ENCODE data around the gene ASIC4.

Gene ASIC4

GRCh38 chr2:219552382-219553167 lies 38.3 kb downstream of the ASIC4 start:
- H3K4me3 ChIP-seq (replicated peaks; ENCODE audit: low read depth, low read length) = peak overlapping the region; percentile 62

DNA sequence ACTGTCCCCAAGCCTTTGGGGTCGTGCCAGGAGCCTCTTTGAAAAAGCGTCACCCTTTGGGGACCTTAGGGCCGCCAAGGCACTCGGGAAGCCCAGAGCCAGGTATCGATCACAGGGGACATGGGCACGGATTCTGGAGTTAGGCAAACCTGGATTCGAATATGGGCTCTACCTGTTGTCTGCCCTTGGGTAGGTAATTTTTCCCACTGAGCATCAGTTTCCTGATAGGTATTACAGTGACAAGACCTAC lies 38.8 kb downstream of the ASIC4 start:
- peak overlapping the region; percentile 62 for H3K4me3 ChIP-seq (replicated peaks; ENCODE audit: low read depth, low read length)
- no peak for DNase-seq (ENCODE audit: low read depth)
- TF ChIP-seq CTCF (IDR thresholded peaks at IDR 0.05; ENCODE audit: low read length, missing control alignments) = no peak

More at GRCh38 chr2:219552382-219553167, 38.3 kb downstream of the ASIC4 start:
- TF ChIP-seq CTCF (IDR thresholded peaks at IDR 0.05; ENCODE audit: low read length, missing control alignments) = no peak
- peak; percentile 74 for DNase-seq (ENCODE audit: low read depth)

- TF ChIP-seq CTCF (IDR thresholded peaks at IDR 0.05; ENCODE audit: low read length, missing control alignments) = no peak
- no peak overlapping the region for H3K4me3 ChIP-seq (replicated peaks; ENCODE audit: low read depth, low read length)
- no peak for DNase-seq (ENCODE audit: low read depth)
These were observed 39.2 kb downstream of the ASIC4 start for GRCh38 chr2:219553463-219553963.

DNA sequence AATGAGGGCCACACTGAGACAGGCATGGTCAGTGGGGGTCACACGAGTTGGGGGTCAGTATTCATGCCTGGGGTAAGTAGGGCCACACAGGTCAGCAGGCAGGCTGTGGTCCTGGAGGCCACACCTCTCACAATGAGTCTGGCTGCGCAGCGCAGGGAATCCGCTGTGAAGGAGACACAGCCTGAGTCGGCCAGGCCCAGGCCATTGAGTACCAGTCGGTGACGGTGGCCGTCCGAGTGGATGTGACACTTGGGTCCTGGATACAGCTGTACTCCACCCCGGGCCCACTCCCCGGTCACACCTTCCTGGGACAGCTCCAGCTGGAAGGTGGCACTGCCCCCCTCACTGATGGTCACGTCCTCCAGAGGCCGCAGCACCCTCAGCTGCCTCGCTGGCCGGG lies 40.1 kb downstream of the ASIC4 start:
- no peak for TF ChIP-seq CTCF (IDR thresholded peaks at IDR 0.05; ENCODE audit: low read length, missing control alignments)
- no peak overlapping the region for H3K4me3 ChIP-seq (replicated peaks; ENCODE audit: low read depth, low read length)
- no peak for DNase-seq (ENCODE audit: low read depth)

DNA sequence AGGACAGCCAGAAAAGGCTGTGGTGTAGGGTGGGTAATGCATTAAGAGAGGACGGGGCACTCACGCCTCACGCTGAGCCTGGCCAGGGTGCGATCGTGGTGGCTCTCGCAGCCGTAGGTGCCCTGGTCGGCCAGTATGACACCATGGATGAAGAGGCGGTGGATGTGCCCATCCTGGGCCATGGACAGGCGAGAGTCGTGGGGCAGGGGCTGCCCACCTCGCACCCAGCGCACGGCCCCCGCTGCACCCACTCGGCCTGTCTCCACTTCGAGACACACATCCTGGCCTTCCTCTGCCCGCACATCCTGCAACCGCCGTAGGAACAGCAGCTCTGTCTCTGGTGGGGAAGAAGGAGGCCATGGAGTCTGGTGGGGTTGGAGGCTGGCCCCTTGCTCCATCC lies 41.7 kb downstream of the ASIC4 start:
- DNase-seq (ENCODE audit: low read depth) = no peak
- no peak for TF ChIP-seq CTCF (IDR thresholded peaks at IDR 0.05; ENCODE audit: low read length, missing control alignments)
- H3K4me3 ChIP-seq (replicated peaks; ENCODE audit: low read depth, low read length) = no peak overlapping the region

GRCh38 chr2:219556413-219556812 lies 42.1 kb downstream of the ASIC4 start:
- TF ChIP-seq CTCF (IDR thresholded peaks at IDR 0.05; ENCODE audit: low read length, missing control alignments) = no peak
- DNase-seq (ENCODE audit: low read depth) = no peak
- no peak overlapping the region for H3K4me3 ChIP-seq (replicated peaks; ENCODE audit: low read depth, low read length)

DNA sequence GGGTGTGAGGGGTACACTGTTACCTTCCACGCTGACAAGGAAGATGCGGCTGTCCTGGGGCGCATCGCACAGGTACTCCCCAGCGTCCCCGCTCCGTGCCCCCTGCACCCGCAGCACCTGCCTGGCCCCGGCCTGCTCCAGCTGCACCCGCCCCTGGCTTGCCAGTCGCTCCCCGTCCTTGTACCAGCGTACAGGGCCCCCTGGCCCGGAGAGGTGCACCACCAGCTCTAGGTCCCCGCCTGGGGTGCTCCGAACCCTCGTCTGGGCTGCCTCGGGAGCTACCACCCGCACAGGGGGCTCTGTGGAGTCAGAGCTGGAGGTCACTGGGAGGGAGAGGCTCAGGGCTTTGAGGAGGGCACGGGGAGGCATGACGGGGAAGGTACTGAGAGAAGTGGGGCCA lies 43.0 kb downstream of the ASIC4 start:
- no peak for DNase-seq (ENCODE audit: low read depth)
- no peak for TF ChIP-seq CTCF (IDR thresholded peaks at IDR 0.05; ENCODE audit: low read length, missing control alignments)
- no peak overlapping the region for H3K4me3 ChIP-seq (replicated peaks; ENCODE audit: low read depth, low read length)

Measured in fibroblast of pulmonary artery (primary cell).